ENCODE results near the gene PLCD4.

The PLCD4 gene

DNA sequence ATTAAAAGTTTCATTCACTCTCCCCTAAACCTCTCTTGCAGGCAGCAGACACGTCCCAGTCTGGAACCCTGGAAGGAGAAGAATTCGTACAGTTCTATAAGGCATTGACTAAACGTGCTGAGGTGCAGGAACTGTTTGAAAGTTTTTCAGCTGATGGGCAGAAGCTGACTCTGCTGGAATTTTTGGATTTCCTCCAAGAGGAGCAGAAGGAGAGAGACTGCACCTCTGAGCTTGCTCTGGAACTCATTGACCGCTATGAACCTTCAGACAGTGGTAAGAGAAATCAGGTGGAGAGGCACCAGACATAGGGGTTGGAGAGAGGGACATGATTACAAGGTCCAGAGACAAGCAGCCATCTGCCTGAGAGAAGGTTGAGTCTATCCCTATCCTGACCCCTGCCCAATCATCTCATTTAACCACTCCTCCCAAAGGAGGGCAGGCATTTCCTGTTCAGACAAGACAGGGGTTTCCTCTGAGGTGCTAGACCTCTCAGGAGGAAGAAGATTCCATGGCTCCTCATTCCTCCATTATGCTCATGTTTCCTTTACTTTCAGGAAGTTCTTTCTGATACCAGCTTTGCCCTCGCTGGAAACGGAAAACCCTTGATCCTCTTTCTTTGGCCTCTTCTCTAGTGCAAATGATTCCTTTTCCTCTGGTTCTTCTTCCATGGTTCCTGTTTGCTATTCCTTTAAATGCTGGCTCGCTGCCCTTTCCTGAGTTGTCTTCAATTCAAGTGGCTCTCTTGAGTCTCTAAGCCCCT, 15.1 kb downstream of the PLCD4 start:
- no peak for DNase-seq

DNA sequence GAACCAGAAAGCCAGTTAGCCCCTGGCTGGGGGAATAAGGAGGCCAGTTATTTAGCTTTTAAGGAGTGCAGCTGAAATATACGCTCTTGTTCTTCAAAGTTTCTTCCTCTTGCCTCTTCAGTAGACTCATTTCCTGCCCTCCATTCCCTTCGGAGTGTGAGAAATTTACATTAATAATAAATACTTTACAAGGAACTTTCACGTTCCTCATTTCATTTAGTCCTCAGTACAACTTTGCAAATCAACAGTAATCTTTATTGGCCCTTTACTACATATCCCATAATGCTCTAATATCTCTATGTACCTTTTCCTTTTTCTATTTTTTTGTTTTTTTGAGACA, 15.6 kb downstream of the PLCD4 start:
- no peak for DNase-seq

DNA sequence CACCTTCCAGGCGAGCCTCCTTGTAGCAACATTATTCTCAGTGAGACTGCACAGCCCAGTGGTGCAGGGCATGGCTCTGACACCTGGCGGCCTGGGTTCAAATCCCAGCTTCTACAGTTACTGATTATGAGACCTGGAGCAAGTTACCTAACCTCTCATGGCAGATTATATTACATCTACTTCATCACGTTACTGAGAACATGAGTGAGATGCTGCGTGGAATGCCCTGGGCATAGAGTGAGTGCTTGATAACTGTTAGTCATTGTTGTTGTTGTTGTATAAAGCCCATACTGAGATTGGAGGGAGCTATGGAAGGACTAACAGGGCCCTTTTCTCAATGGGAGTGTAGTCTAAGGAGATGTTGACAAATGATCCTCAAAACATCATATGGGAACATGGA, 18.7 kb downstream of the PLCD4 start:
- no peak for DNase-seq

DNA sequence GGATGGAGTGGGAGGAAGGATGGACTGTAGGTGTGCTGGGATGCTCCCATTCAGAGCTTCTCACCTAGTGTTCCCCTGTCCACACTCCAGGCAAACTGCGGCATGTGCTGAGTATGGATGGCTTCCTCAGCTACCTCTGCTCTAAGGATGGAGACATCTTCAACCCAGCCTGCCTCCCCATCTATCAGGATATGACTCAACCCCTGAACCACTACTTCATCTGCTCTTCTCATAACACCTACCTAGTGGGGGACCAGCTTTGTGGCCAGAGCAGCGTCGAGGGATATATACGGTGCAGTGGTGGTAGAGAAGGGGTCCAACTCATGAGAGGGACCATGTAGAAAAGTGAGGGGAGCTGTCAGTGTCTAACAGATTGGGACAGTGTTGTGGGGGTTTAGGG, 20.2 kb downstream of the PLCD4 start:
- DNase-seq, result no peak

DNA sequence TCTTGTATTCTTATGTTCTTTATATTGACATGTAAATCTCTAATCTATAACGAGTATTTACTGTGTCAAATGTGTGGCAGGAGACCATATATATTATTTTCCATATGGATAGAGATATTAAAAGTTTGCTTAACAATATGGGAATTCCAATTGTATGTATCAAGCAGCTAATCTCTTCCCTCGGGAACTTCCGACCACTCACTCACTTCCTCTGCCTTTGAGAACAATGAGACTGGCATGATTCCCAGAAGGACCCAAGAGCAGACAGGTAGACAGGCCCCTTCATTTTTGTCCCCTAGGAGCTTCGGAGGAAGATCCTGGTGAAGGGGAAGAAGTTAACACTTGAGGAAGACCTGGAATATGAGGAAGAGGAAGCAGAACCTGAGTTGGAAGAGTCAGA, 24.1 kb downstream of the PLCD4 start:
- DNase-seq, result no peak

DNA sequence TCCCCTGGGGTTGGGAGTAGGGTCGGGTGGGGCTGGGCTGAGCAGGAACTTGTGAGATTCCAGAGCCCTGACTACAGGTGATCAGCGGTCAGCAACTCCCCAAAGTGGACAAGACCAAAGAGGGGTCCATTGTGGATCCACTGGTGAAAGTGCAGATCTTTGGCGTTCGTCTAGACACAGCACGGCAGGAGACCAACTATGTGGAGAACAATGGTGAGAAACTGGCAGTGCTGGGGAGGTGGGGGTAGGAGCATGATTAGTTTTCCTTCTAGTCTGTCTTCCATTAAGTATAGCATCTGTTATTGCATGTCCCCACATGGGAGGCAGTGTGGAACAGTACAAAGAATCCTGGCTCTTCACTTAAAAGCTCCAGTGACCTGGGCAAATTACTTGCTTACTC, 28.0 kb downstream of the PLCD4 start:
- DNase-seq, result no peak

DNA sequence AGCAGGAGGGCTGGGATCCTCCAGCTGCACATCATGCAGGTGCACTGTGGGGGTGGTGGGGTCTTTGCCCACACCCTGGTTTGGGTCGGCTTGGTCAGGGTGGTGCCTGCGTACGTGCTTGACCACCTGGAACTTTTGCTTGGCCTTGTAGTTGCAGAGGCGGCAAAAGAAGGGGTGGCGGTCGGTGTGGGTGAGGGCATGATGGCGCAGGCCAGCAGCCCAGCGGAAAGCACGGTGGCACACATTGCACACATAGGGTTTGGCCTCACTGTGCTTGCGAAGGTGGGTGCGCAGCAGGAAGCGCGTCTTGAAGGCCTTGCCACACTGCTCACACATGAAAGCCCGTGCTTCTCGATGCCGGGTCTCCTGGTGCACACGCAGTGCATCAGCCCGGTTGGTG, 30.7 kb downstream of the PLCD4 start:
- DNase-seq, result no peak

DNA sequence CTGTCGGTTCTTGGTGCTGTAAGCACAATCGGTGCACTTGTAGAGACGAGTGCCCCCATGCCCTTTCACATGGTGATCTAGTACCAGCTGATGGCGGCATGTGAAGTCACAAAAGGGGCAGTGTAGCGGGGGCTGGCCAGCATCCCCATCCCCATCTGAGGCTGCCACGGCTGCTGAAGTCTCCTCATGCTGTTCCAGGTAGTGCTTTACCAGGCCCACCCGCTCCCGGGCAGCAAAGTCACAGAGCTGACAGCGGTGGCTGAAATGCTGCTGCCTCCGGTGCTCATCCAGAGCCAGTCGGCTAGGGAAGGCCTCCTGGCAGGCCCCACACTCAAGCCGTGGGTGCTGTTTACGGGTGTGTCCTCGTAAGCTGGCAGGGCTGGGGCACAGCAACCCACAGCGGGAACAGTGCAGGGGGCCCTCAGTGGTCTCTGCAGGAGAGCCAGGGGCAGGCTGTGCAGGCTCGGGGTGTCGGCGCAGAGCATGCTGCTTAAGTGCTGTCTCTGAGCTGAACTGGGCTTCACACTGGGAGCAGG, 34.5 kb downstream of the PLCD4 start:
- no peak for DNase-seq

DNA sequence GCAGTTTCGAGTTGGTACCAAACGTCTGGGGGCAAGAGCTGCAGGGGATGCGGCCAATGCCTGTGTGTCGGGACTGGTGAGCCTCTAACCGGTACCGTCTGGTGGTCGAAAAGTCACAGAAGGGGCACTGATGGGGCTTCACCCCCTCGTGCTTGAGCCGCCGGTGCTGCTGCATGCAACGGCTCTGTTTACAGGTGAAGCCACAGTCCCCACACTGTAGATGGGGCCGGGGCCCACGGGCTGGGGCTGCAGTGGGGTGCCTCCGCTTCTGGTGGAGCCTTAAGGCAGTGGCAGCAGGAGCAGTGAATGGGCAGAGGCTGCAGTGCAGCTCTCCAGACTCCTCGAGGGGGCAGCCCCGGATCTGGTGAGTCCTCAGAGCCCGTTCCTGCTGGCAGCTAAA, 35.1 kb downstream of the PLCD4 start:
- no peak for DNase-seq

DNA sequence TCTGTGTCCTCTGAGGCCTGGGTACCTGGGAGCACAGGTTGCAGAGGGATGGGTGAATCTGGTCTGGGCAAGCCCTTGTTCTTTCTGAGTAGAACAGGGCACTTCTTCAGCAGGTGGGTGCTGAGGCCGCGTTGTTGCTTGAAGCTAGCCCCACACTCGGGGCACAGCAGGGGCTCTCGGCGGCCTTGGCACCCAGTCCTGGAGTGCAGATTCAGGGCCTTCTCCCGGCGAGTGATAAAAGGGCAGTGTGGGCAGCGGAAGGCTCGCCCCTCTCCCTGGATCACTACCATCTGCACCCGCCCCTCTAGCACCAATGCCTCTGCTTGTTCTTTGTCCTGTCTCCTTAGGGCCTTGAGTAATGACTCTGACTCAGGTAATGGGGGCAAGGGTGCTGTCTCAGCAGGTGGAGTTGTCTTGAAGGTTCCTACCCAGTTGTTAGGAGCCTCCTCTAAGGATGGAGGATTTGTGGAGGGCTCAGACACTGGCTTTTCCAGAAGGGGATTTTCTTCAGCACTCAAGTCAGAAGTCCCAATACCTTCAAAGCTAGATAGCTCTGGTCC, 36.1 kb downstream of the PLCD4 start:
- DNase-seq, result no peak

DNA sequence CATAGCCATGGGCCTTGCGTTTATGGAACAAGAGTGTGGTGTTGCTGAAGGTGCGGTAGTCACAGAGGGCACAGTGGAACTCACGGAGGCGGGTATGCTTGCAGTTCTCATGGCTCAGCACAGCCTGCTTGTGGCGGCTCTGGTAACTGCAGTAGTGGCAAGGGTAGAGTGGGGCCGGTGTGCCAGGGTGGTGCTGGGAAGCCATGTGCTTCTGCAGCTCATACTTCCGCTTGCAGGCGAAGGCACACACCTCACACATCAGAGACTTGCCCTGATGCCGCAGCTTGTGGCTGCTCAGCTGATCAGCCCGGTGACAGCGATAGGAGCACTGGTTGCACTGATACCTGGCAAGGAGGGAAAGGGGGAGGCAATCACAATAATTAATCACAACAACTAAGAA, 37.0 kb downstream of the PLCD4 start:
- no peak for DNase-seq

DNA sequence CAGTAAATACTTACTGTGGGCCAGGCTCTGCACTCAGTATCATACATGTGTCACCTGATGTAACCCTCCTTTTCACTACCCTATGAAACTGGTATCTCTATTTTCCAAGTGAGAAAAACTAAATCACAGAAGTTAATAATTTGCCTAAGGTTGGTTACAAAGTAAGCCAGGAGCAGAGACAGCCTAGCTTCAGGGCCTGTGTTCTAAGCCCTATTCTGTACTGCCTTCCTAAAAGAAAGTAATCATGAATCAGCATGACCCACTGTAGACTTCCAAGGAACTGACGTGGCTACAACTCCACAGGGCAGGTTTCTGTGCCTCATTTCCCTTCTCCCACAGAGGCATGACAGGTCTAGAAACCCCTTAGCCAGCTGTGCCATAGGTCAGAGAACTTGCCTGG, 37.4 kb downstream of the PLCD4 start:
- no peak for DNase-seq

DNA sequence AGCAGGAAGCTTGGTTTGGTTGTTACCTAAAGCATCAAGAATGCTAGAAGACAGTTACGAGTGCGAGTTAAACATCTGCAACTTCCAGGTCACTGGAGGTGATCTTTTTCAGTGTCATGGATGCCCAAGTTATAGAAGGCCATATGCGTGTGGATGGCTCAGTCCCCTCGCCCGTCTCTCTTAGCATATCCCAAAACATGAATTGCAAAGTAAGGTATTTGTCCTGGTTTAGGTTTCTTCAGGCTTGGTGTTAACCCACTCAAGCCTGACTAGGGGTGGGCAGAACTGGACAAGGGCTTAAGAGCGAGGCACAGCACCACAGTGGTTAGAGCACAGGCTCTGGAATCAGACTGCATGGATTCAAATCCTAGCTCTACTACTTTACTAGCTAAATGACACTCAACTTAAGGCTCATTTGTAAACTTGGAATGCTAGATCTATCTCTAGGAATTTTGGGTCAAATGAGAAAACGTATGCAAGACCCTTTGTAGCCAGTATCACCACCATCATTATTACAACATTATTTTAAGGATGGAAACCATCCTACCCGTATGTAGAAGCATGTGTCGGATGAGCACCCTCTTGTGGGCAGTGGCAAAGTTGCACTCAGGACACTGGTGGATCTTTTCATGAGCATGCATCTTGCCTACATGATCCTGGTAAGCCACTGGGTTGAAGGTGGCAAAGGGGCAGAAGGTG, 40.5 kb downstream of the PLCD4 start:
- peak; percentile 65 for DNase-seq

DNA sequence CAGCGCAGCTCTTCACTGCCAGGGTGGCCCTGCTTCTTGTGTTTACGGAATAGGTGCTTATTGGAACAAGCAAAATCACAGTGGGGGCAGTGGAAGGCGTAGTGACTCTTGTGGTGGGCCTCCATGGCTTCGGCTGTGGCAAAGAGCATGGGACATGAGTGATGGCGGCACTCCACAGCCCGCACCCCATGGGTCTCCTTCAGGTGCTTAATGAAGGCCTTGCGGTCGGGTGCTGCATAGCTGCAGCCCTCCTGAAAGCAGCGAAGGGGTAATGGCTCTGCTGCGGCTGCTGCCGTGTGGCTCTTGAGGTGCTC, 41.0 kb downstream of the PLCD4 start:
- no peak for DNase-seq

DNA sequence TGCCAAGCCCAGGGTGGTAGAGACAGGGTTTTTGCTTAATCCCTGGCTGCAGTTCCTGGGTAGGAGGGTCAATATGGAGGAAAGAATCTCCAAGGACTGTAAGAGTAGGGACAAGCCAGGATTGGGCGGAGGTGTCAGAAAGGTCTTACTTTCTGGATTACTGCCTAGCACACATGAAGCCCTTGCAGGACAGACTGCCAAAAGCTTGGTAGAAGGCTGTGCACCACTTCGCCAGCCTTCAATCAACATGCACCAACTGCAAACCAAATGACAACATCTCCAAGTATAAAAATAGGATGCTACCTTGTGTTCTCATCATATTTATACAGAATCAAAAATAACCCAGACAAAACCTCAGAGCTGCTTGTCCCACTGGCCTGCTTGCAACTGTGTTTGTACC, 48.1 kb downstream of the PLCD4 start:
- DNase-seq, result no peak

DNA sequence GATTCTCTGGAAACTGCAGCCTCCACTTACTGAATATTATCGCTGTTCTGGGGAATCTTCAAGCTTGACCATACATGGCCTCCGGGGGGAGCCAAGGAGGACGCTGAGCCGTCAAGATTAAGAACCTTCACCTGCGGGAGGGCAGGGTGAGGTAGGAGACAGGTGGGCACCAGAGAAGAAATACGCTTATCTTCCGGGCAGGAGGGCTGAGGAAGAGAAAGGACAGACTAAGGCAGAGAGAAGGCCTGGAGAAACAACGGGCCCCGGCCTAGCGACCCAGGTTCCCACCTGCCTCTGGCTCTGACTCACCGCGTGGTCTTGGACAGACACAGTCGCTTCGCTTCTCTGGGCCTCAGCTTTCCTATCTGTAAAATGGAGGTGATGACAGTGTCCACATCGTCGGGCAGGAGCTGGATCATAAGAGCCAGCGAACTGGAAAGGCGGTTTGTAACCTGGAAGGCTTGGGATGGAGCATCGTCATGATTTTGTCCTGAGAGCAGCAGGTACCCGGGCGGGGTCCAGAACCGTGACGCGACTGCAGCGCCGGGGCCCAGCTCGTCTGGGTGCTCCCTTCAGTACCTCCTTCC, 51.1 kb downstream of the PLCD4 start:
- DNase-seq, result peak; percentile 73 to 75

DNA sequence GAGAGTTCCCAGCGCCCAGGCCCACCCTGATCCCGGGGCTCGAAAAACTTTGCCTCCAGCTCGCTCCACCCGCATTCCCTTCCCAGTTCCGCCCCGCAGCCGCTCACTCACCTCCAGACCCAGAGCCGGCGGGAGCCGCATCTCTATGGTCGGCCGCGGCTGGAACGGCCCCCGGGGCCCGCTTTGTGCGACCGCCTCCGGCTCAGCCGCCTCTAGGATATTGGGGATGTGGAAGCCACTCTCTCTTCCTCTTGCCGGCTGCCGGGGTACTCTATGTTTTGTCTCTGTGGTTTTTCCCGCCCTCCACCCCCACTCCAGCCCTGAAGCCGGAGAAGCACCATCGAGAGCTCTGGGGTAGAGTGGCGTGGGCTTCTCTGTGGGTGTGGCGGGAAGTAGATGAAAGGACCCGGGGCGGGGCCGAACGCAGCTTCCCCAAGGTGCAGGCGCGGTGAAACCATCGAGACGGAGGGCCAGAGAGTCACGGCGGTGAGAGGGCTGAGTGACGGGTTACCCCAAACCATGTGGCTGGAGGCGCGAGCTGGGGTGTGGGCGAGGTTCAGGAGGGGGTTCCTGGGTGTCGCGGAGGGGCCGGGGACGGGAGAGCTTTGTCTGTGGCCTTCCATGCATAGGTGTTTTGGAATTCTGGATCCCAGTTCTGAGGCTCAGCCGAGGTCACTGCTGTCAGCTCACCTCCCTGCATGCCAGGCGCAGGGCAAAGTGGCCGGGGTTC, 51.7 kb downstream of the PLCD4 start, which contains the start of the genes BCS1L and ZNF142:
BCS1L (plus strand) TSS at position 426 of the 730 bp plus-strand sequence. CDS start 1,305 bp downstream, outside the sequence.
ZNF142 (minus strand) TSS at position 366 of the 730 bp plus-strand sequence. CDS start 3,194 bp downstream, outside the sequence.
- peak; percentile 97 for DNase-seq

DNA sequence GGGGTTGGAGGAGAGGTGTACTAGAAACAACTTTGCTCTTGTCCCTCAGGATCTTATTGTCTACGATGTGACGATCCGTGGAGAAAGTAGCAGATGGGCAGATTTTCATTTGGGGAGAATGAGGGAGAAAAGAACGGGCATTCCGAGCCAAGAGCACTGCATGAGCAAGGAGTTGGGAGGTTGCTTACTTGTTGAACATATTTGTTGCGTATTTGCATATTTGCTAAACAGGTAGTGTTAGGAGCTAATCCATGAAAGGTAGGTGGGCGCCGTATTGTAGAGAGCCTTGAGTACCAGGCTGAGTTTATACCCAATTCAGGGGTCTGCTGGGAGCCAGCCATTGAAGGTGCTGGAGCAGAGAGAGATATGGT, 52.3 kb downstream of the PLCD4 start:
- DNase-seq, result no peak

DNA sequence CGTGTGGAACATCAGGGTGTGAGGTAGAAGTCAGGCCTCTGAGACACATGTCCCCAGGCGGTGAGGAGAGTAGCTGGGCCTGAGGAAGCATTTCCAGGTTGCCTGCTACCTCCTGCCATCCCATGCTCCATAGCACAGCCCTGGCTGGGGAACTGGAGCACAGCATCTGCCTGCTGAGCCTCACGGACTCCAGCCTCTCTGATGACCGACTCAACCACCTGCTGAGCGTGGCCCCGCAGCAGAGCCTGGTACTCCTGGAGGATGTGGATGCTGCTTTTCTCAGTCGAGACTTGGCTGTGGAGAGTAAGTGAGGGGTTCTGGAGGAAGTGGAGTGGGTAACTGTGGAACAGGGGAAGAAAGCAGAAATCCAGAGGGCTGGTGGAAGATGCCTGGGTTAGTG, 54.7 kb downstream of the PLCD4 start:
- DNase-seq, result no peak

DNA sequence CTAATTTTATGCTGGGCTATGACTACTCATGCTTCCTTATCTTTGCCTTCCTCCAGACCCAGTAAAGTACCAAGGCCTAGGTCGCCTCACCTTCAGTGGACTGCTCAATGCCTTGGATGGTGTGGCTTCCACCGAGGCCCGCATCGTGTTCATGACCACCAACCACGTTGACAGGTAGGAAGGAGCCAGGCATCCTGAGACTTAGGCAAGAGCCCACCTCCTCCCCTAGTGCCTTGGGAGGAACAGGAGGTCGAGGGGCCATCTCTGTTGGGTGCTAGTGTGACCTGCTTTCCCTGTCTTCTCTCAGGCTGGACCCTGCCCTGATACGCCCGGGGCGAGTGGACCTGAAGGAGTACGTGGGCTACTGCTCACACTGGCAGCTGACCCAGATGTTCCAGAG, 55.1 kb downstream of the PLCD4 start:
- no peak for DNase-seq

DNA sequence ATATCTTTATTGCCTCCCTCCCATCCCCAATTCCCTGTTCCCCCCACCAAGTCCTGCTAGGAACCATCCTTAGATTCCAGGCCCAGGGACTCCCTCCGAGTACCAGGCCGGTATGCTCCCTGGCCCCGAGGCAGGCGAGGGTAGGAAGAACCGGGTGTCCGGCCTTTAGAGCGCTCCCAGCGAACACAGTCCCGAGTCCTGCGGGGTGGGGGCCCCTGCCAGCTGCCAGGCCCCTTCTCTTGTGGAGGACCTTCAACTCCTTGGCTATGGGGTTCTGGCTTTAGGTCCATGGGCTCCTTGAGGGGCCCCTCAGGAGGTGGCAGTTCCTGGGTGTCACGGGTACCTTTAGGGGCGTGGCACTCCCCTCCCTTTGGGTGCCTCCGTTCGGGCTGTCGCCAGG, 56.2 kb downstream of the PLCD4 start:
- DNase-seq, result no peak

DNA sequence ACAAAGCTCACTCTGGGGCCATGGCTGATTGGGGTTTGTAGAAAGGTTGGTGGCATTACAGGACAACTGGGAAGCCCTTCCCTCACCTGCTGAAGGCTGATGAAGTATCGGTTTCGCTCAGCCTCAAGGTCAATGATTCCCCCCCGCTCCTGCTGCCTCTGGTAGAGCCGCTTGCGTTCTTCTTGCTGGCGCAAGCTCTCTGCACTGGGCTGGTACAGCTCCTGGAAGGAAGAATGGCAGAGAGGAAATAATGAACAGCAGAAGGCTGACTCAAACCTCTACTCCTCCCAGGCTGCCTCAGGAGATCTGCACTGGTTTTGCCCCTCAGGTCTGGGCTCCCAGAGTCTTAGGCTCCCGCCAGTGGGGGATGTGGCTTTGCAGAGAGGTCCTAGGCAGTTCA, 57.0 kb downstream of the PLCD4 start:
- no peak for DNase-seq

DNA sequence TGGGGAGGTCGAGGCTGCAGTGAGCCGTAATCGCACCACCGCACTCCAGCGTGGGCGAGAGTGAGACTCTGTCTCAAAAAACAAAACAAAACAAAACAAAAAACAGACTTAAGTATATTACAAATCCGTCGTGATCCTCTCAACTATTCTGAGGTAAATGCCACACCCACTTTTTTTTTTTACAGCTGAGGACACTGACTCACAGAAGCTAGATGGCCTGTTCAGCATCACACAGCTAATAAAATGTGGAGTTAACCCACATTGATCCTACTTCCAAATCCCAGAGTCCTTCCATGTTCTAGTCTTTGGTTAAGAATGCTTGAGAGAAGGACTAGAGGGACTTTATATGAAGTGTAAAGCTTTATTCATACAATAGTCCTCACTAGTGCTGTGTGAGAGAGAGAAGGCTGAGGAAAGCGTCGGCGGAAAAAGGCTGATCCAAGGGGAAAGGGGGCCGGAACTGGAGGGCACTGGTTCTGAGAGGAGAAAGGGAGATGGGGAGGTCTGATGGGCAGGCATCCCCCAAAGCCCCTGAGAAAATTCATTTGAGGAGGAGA, 63.5 kb downstream of the PLCD4 start:
- DNase-seq, result no peak
